SK-N-MC (cell line): ENCODE results near the gene MDP1.
"Not testable (repeated sequence)": the region's sequence is repeated elsewhere in the genome, so short reads cannot be mapped to it uniquely, and the experiment has no call there.

Experiments
- DNase-seq: peaks from one replicate; pipeline ENCODE4 v3.0.0-alpha.2; 2011; ENCODE audit warnings: low read depth, low spot score
- H3K27ac ChIP-seq: fragments of 200-600 bp; sonication (generic); 2 replicates; pipeline ENCODE4 v1.5.1; 2016; ENCODE audit warnings: mixed run types
- H3K36me3 ChIP-seq: fragments of 200-600 bp; sonication (generic); 2 replicates; pipeline ENCODE4 v1.6.1; 2017; ENCODE audit warnings: antibody characterized with exemption, low read length, mixed read lengths; ENCODE audit not compliant: insufficient read depth
- H3K4me3 ChIP-seq: fragments of 200-600 bp; sonication (generic); 2 replicates; pipeline ENCODE4 v1.5.1; 2016
- H3K9ac ChIP-seq: fragments of 200-600 bp; sonication (generic); 2 replicates; pipeline ENCODE4 v1.8.0; 2017; ENCODE audit warnings: mixed run types, mixed read lengths; ENCODE audit not compliant: insufficient read length
- H3K9me3 ChIP-seq: fragments of 200-600 bp; sonication (generic); 2 replicates; pipeline ENCODE4 v1.6.1; 2017; ENCODE audit warnings: low read depth, mild to moderate bottlenecking, antibody characterized with exemption, low read length, moderate library complexity, mixed read lengths
- EZH2 ChIP-seq: fragments of 200-600 bp; sonication (generic); IDR thresholded peaks from one replicate; pipeline ENCODE4 v1.6.1; 2017; ENCODE audit warnings: antibody characterized with exemption
- FOXP2 ChIP-seq: optimal IDR thresholded peaks from 2 replicates; pipeline ENCODE3; 2011; ENCODE audit warnings: mild to moderate bottlenecking, moderate library complexity; ENCODE audit not compliant: insufficient read depth; ENCODE audit errors: extremely low read length, control extremely low read depth
- POLR2AphosphoS5 ChIP-seq: IDR thresholded peaks from 2 replicates; pipeline ENCODE4 v1.6.1; 2012; ENCODE audit warnings: mild to moderate bottlenecking, low read depth, low read length, borderline replicate concordance

Gene MDP1

DNA sequence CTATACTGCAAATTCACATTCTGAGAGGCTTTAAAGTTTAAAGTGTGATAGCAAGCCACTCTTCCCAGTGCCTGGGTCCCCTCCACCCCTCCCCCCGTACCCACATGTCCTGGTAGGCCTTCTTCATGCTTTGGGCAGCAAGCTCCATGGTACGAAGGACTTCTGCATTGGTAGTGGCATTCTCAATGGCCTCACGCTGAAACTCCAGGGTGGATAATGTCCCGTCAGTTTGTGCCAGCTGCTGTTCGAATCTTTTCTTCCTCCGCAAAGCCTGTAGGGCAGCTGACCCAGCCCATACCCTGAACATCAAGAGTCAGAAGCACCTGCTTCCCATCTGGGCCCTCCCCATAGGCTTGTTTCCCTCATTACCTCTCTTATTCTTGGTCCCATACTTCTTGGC, 4.6 kb downstream of the MDP1 start:
- no peaks in the 10 kb centered on the region for H3K9me3 ChIP-seq
- H3K27ac ChIP-seq = no peak overlapping the region
- no peak overlapping the region for H3K4me3 ChIP-seq
- no peak for TF ChIP-seq EZH2
- no peak for DNase-seq
- H3K36me3 ChIP-seq = peaks cover 34% of the 10 kb centered on the region; the same call in 1 of the 2 replicates
- H3K9ac ChIP-seq = no peak overlapping the region

- Histone ChIP-seq H3K9ac (no peak overlapping the region), H3K27ac (no peak overlapping the region), H3K9me3 (no peaks in the 10 kb centered on the region), H3K36me3 (peaks cover 44% of the 10 kb centered on the region; the same call in 1 of the 2 replicates), H3K4me3 (no peak overlapping the region)
- no peak for TF ChIP-seq EZH2
- no peak for TF ChIP-seq POLR2AphosphoS5
- TF ChIP-seq FOXP2 = no peak
- no peak for DNase-seq
These were observed 8.2 kb downstream of the MDP1 start for GRCh38 chr14:24207625-24208024.

GRCh38 chr14:24207104-24207551, 8.7 kb downstream of the MDP1 start:
- Histone ChIP-seq H3K9me3 (no peaks in the 10 kb centered on the region), H3K9ac (no peak overlapping the region), H3K27ac (no peak overlapping the region), H3K36me3 (peaks cover 44% of the 10 kb centered on the region; the same call in 1 of the 2 replicates), H3K4me3 (no peak overlapping the region)
- no peak for TF ChIP-seq FOXP2
- TF ChIP-seq EZH2 = no peak
- no peak for TF ChIP-seq POLR2AphosphoS5
- no peak for DNase-seq

DNA sequence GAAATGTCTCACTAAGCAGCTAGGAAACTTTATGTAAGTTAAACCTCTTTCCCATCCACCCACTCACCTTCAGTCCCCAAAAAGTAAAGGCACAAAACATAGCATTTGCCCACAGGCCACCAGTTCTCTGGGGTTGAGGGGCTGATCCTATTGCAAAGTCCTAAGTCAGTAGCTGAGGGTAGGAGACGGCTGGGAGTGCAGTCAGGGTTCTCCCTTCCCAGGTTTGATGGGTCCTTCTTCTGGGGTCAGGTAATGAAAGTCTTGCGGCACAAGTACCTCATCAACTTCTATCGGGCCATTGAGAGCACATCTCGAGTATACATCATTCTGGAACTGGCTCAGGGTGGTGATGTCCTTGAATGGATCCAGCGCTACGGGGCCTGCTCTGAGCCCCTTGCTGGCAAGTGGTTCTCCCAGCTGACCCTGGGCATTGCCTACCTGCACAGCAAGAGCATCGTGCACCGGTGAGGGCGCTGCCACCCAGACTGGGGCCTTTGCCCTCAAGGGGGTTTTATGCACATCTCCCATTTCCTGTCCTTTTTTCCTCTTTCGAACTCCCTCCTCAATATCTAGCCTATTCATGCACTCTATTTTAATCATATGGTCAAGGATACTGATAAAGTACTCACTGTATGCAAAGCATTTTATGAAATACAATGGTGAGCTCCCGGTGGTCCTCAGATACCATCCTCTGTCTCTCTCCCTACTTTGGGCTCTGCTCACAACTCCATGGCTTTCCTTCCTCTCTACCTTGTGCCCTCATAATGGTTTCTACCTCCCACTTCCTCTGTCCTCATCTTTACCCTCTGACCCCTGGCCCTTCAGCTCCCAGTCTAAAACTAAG, 9.4 kb downstream of the MDP1 start:
- no peak overlapping the region for H3K9ac ChIP-seq
- H3K4me3 ChIP-seq = no peak overlapping the region
- H3K27ac ChIP-seq = no peak overlapping the region
- H3K36me3 ChIP-seq = peaks cover 43% of the 10 kb centered on the region; the same call in 1 of the 2 replicates
- no peaks in the 10 kb centered on the region for H3K9me3 ChIP-seq
- no peak for DNase-seq
- no peak for TF ChIP-seq FOXP2
- TF ChIP-seq EZH2 = no peak

GRCh38 chr14:24204163-24205146, 11.4 kb downstream of the MDP1 start:
- no peak overlapping the region for H3K9ac ChIP-seq
- H3K9me3 ChIP-seq = no peaks in the 10 kb centered on the region
- no peak for DNase-seq
- no peak overlapping the region for H3K27ac ChIP-seq
- H3K36me3 ChIP-seq = peaks cover 28% of the 10 kb centered on the region; the same call in 1 of the 2 replicates
- TF ChIP-seq EZH2 = no peak
- no peak for TF ChIP-seq FOXP2
- TF ChIP-seq POLR2AphosphoS5 = no peak
- H3K4me3 ChIP-seq = no peak overlapping the region

DNA sequence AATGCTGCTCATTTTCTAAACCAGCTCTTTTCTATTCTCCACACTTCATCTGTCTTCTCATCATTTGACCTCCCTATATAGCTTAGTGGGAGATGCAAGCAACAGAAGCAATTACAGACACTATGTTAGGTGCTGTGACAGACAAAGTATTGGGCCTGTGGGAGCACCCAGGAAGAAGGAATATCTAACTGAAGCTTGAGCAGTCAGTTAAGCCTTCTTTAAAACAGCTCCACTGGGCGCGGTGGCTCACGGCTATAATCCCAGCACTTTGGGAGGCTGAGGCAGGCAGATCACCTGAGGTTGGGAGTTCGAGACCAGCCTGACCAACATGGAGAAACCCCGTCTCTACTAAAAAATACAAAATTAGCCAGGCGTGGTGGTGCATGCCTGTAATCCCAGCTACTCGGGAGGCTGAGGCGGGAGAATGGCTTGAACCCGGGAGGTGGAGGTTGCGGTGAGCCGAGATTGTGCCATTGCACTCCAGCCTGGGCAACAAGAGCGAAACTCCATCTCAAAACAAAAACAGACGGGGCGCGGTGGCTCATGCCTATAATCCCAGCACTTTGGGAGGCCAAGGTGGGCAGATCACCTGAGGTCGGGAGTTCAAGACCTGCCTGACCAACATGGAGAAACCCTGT, 12.5 kb downstream of the MDP1 start:
- not testable (repeated sequence) for H3K9ac ChIP-seq, H3K4me3 ChIP-seq, H3K27ac ChIP-seq, DNase-seq, H3K9me3 ChIP-seq
- H3K36me3 ChIP-seq = peaks cover 25% of the 10 kb centered on the region; the same call in 1 of the 2 replicates

- peaks cover 21% of the 10 kb centered on the region; the same call in 1 of the 2 replicates for H3K36me3 ChIP-seq
- H3K27ac ChIP-seq, H3K4me3 ChIP-seq, H3K9ac ChIP-seq, DNase-seq, H3K9me3 ChIP-seq: not testable (repeated sequence)
These were observed 13.3 kb downstream of the MDP1 start for GRCh38 chr14:24202538-24202937.

GRCh38 chr14:24198814-24199524, 16.9 kb downstream of the MDP1 start:
- Histone ChIP-seq H3K9ac (no peak overlapping the region), H3K27ac (no peak overlapping the region), H3K36me3 (peaks cover 14% of the 10 kb centered on the region), H3K9me3 (no peaks in the 10 kb centered on the region), H3K4me3 (no peak overlapping the region)
- DNase-seq = no peak
- TF ChIP-seq EZH2 (no peak), POLR2AphosphoS5 (no peak), FOXP2 (no peak)
